GM21723 (cell line): ENCODE results near the gene PRELID1.
"Not testable (repeated sequence)": the region's sequence is repeated elsewhere in the genome, so short reads cannot be mapped to it uniquely, and the experiment has no call there.

Experiments used
- ATAC-seq: cut with Tn5 transposase; IDR thresholded peaks from one replicate; pipeline ENCODE4 v1.9.1; 2021; ENCODE audit warnings: mild to moderate bottlenecking, moderate library complexity; ENCODE audit not compliant: unreplicated experiment

The PRELID1 gene

GRCh38 chr5:177303121-177303924 lies at the start of gene PRELID1, which contains the start of gene RAB24:
Gene PRELID1 (plus strand): TSS chr5:177303799. CDS start chr5:177303986, 187 bp downstream.
Gene RAB24 (minus strand): TSS chr5:177303719. CDS start chr5:177303288, 431 bp downstream.
- ATAC-seq, result peak; percentile 58

GRCh38 chr5:177256296-177256695 lies 47.3 kb upstream of the PRELID1 start:
- no peak for ATAC-seq

GRCh38 chr5:177258711-177259110 lies 44.9 kb upstream of the PRELID1 start:
- not testable (repeated sequence) for ATAC-seq

GRCh38 chr5:177260961-177261360 lies 42.6 kb upstream of the PRELID1 start:
- no peak for ATAC-seq

- no peak for ATAC-seq
Observed at GRCh38 chr5:177261510-177261909, 42.1 kb upstream of the PRELID1 start.

- ATAC-seq, result no peak
Observed at GRCh38 chr5:177264178-177264577, 39.4 kb upstream of the PRELID1 start.

- no peak for ATAC-seq
Observed at GRCh38 chr5:177265395-177265794, 38.2 kb upstream of the PRELID1 start.

- ATAC-seq, result no peak
Observed at GRCh38 chr5:177269232-177269895, 34.2 kb upstream of the PRELID1 start.

- ATAC-seq, result no peak
Observed at GRCh38 chr5:177269976-177270375, 33.6 kb upstream of the PRELID1 start.

GRCh38 chr5:177270653-177271052 lies 32.9 kb upstream of the PRELID1 start:
- ATAC-seq, result no peak

- no peak for ATAC-seq
Observed at GRCh38 chr5:177271113-177271512, 32.5 kb upstream of the PRELID1 start.

- no peak for ATAC-seq
Observed at GRCh38 chr5:177275883-177276282, 27.7 kb upstream of the PRELID1 start.

GRCh38 chr5:177276886-177277285 lies 26.7 kb upstream of the PRELID1 start:
- ATAC-seq, result no peak

- ATAC-seq, result no peak
Observed at GRCh38 chr5:177288191-177288590, 15.4 kb upstream of the PRELID1 start.

GRCh38 chr5:177290816-177291596 lies 12.6 kb upstream of the PRELID1 start:
- no peak for ATAC-seq

GRCh38 chr5:177291735-177292134 lies 11.9 kb upstream of the PRELID1 start:
- ATAC-seq, result no peak

- ATAC-seq, result no peak
Observed at GRCh38 chr5:177293819-177294581, 9.6 kb upstream of the PRELID1 start.

GRCh38 chr5:177294632-177295031 lies 9.0 kb upstream of the PRELID1 start:
- no peak for ATAC-seq

GRCh38 chr5:177295924-177296323 lies 7.7 kb upstream of the PRELID1 start:
- ATAC-seq, result no peak

GRCh38 chr5:177296581-177296980 lies 7.0 kb upstream of the PRELID1 start:
- no peak for ATAC-seq

- ATAC-seq, result no peak
Observed at GRCh38 chr5:177297922-177298321, 5.7 kb upstream of the PRELID1 start.
